ENCODE results near the gene CDC20. TPM values are rescaled to one million over a fixed set of nuclear protein-coding genes. Genes with fewer than 3 reads are reported as not detected.

Gene CDC20
- total RNA-seq, 1 experiment from 2014 or later: 669 TPM

Other genes with a start within 250 kb of the CDC20 start
- gene EBNA1BP2, start 186.7 kb upstream of the CDC20 start, total RNA-seq (2014; rRNA removed; shearing (Covaris generic)): 400 and 422 TPM in 2 replicates
- gene CFAP57, start 186.7 kb upstream of the CDC20 start, total RNA-seq (2014; rRNA removed; shearing (Covaris generic)): 0.33 and 0.50 TPM in 2 replicates
- gene TMEM125, start 89.0 kb upstream of the CDC20 start, total RNA-seq (2014; rRNA removed; shearing (Covaris generic)): not detected in 2 replicates
- gene C1orf210, start 73.4 kb upstream of the CDC20 start, total RNA-seq (2014; rRNA removed; shearing (Covaris generic)): not detected in 2 replicates
- gene TIE1, start 58.0 kb upstream of the CDC20 start, total RNA-seq (2014; rRNA removed; shearing (Covaris generic)): 135 and 139 TPM in 2 replicates
- gene MPL, start 21.2 kb upstream of the CDC20 start, total RNA-seq (2014; rRNA removed; shearing (Covaris generic)): not detected in 2 replicates
- gene ELOVL1, start 9.0 kb downstream of the CDC20 start, total RNA-seq (2014; rRNA removed; shearing (Covaris generic)): 163 and 212 TPM in 2 replicates
- gene MED8, start 30.8 kb downstream of the CDC20 start, total RNA-seq (2014; rRNA removed; shearing (Covaris generic)): 61.9 and 73.9 TPM in 2 replicates
- 11.7 and 14.7 TPM in 2 replicates for gene SZT2, start 30.9 kb downstream of the CDC20 start, total RNA-seq (2014; rRNA removed; shearing (Covaris generic))
- gene HYI, start 95.0 kb downstream of the CDC20 start, total RNA-seq (2014; rRNA removed; shearing (Covaris generic)): 42.1 and 50.9 TPM in 2 replicates
- 39.0 and 41.7 TPM in 2 replicates for gene PTPRF, start 171.9 kb downstream of the CDC20 start, total RNA-seq (2014; rRNA removed; shearing (Covaris generic))

All from HT1080 (cell line).